Activated T-helper 17 cell treated with anti-CD3 and anti-CD28 coated beads, Interleukin-2, amount 50 U/mL, for 72 hours (primary cell): ENCODE data around the gene PPFIBP1. TPM values are rescaled to one million over a fixed set of nuclear protein-coding genes. Genes with fewer than 3 reads are reported as not detected.
"Not testable (repeated sequence)": the region's sequence is repeated elsewhere in the genome, so short reads cannot be mapped to it uniquely, and the experiment has no call there.

ENCODE experiments used
- ATAC-seq: fragments of 150-1000 bp; cut with Tn5 transposase; replicated peaks from 2 replicates; pipeline ENCODE4 v1.10.0; 2021; ENCODE audit warnings: mild to moderate bottlenecking, moderate library complexity
- H3K27ac Mint-ChIP-seq: one replicate; pipeline ENCODE4 v1.8.0; 2022; ENCODE audit warnings: mixed read lengths
- H3K27me3 Mint-ChIP-seq: one replicate; pipeline ENCODE4 v1.8.0; 2022; ENCODE audit warnings: mixed read lengths
- H3K36me3 Mint-ChIP-seq: one replicate; pipeline ENCODE4 v1.8.0; 2022; ENCODE audit warnings: low read depth, mild to moderate bottlenecking, mixed read lengths
- H3K4me1 Mint-ChIP-seq: one replicate; pipeline ENCODE4 v1.8.0; 2022; ENCODE audit warnings: mixed read lengths
- H3K4me3 Mint-ChIP-seq: one replicate; pipeline ENCODE4 v1.8.0; 2022; ENCODE audit warnings: mild to moderate bottlenecking, mixed read lengths
- H3K9me3 Mint-ChIP-seq: one replicate; pipeline ENCODE4 v1.8.0; 2022; ENCODE audit warnings: mixed read lengths
- total RNA-seq, 2 donors: library from RNA; stranded (reverse); gene quantifications; one replicate each; pipeline ENCODE4 v1.2.3, GENCODE V29; 2022

The PPFIBP1 gene
- total RNA-seq, 2 donors from 2014 or later: 13.8 to 21.8 TPM

- no peak overlapping the region for H3K27ac Mint-ChIP-seq
- no peaks in the 10 kb centered on the region for H3K36me3 Mint-ChIP-seq
- no peaks in the 10 kb centered on the region for H3K27me3 Mint-ChIP-seq
- no peak for ATAC-seq
- H3K4me3 Mint-ChIP-seq: no peak overlapping the region
- H3K9me3 Mint-ChIP-seq: no peaks in the 10 kb centered on the region
- peaks cover 9% of the 10 kb centered on the region for H3K4me1 Mint-ChIP-seq
These were observed 53.7 kb downstream of the PPFIBP1 start for GRCh38 chr12:27577688-27578087.

GRCh38 chr12:27578689-27579372 is 54.8 kb downstream of the PPFIBP1 start:
- Mint-ChIP-seq H3K4me1 (peaks cover 9% of the 10 kb centered on the region), H3K27me3 (no peaks in the 10 kb centered on the region), H3K9me3 (no peaks in the 10 kb centered on the region), H3K4me3 (no peak overlapping the region), H3K36me3 (no peaks in the 10 kb centered on the region), H3K27ac (no peak overlapping the region)
- ATAC-seq: no peak

- H3K9me3 Mint-ChIP-seq: no peaks in the 10 kb centered on the region
- H3K27me3 Mint-ChIP-seq: no peaks in the 10 kb centered on the region
- no peaks in the 10 kb centered on the region for H3K36me3 Mint-ChIP-seq
- peaks cover 6% of the 10 kb centered on the region for H3K4me1 Mint-ChIP-seq
- H3K27ac Mint-ChIP-seq: no peak overlapping the region
- ATAC-seq: no peak
- no peak overlapping the region for H3K4me3 Mint-ChIP-seq
These were observed 56.7 kb downstream of the PPFIBP1 start for GRCh38 chr12:27580561-27581330.

GRCh38 chr12:27581331-27581671 is 57.3 kb downstream of the PPFIBP1 start:
- H3K4me3 Mint-ChIP-seq, ATAC-seq, H3K9me3 Mint-ChIP-seq, H3K27me3 Mint-ChIP-seq, H3K36me3 Mint-ChIP-seq, H3K27ac Mint-ChIP-seq, H3K4me1 Mint-ChIP-seq: not testable (repeated sequence)

- H3K4me3 Mint-ChIP-seq, H3K27me3 Mint-ChIP-seq, H3K36me3 Mint-ChIP-seq, ATAC-seq, H3K27ac Mint-ChIP-seq, H3K4me1 Mint-ChIP-seq, H3K9me3 Mint-ChIP-seq: not testable (repeated sequence)
These were observed 57.8 kb downstream of the PPFIBP1 start for GRCh38 chr12:27581833-27582232.

GRCh38 chr12:27582445-27582844 is 58.4 kb downstream of the PPFIBP1 start:
- not testable (repeated sequence) for H3K4me3 Mint-ChIP-seq, H3K27ac Mint-ChIP-seq, H3K27me3 Mint-ChIP-seq, H3K9me3 Mint-ChIP-seq, H3K36me3 Mint-ChIP-seq, H3K4me1 Mint-ChIP-seq, ATAC-seq

- Mint-ChIP-seq H3K36me3 (no peaks in the 10 kb centered on the region), H3K4me1 (peaks cover 9% of the 10 kb centered on the region), H3K27ac (no peak overlapping the region), H3K27me3 (no peaks in the 10 kb centered on the region), H3K4me3 (no peak overlapping the region), H3K9me3 (no peaks in the 10 kb centered on the region)
- ATAC-seq: no peak
These were observed 59.2 kb downstream of the PPFIBP1 start for GRCh38 chr12:27583057-27583797.

GRCh38 chr12:27583981-27584380 is 60.0 kb downstream of the PPFIBP1 start:
- Mint-ChIP-seq H3K27me3 (no peaks in the 10 kb centered on the region), H3K27ac (no peak overlapping the region), H3K4me1 (peaks cover 9% of the 10 kb centered on the region), H3K9me3 (no peaks in the 10 kb centered on the region), H3K36me3 (no peaks in the 10 kb centered on the region), H3K4me3 (no peak overlapping the region)
- ATAC-seq: no peak

GRCh38 chr12:27585739-27586265 is 61.8 kb downstream of the PPFIBP1 start:
- Mint-ChIP-seq H3K27ac (no peak overlapping the region), H3K9me3 (no peaks in the 10 kb centered on the region), H3K4me1 (peaks cover 9% of the 10 kb centered on the region)

GRCh38 chr12:27588075-27588730 is 64.2 kb downstream of the PPFIBP1 start:
- H3K9me3 Mint-ChIP-seq, H3K36me3 Mint-ChIP-seq, H3K4me1 Mint-ChIP-seq, H3K27me3 Mint-ChIP-seq, H3K27ac Mint-ChIP-seq: not testable (repeated sequence)
- H3K4me3 Mint-ChIP-seq: peak overlapping the region; percentile 27
- peak; percentile 39 for ATAC-seq

More at GRCh38 chr12:27585739-27586265, 61.8 kb downstream of the PPFIBP1 start:
- Mint-ChIP-seq H3K27me3 (no peaks in the 10 kb centered on the region), H3K36me3 (no peaks in the 10 kb centered on the region), H3K4me3 (no peak overlapping the region)
- ATAC-seq: no peak

GRCh38 chr12:27588776-27589175 is 64.8 kb downstream of the PPFIBP1 start:
- no peaks in the 10 kb centered on the region for H3K27me3 Mint-ChIP-seq
- ATAC-seq: no peak
- no peaks in the 10 kb centered on the region for H3K36me3 Mint-ChIP-seq
- no peaks in the 10 kb centered on the region for H3K9me3 Mint-ChIP-seq
- no peak overlapping the region for H3K27ac Mint-ChIP-seq
- H3K4me1 Mint-ChIP-seq: peaks cover 7% of the 10 kb centered on the region
- no peak overlapping the region for H3K4me3 Mint-ChIP-seq

GRCh38 chr12:27589419-27589818 is 65.4 kb downstream of the PPFIBP1 start:
- H3K4me3 Mint-ChIP-seq: no peak overlapping the region

GRCh38 chr12:27591698-27592097 is 67.7 kb downstream of the PPFIBP1 start:
- not testable (repeated sequence) for H3K36me3 Mint-ChIP-seq, H3K27me3 Mint-ChIP-seq, ATAC-seq, H3K9me3 Mint-ChIP-seq, H3K4me1 Mint-ChIP-seq, H3K4me3 Mint-ChIP-seq, H3K27ac Mint-ChIP-seq

More at GRCh38 chr12:27589419-27589818, 65.4 kb downstream of the PPFIBP1 start:
- H3K4me1 Mint-ChIP-seq: peaks cover 7% of the 10 kb centered on the region
- ATAC-seq: no peak
- no peaks in the 10 kb centered on the region for H3K27me3 Mint-ChIP-seq
- no peak overlapping the region for H3K27ac Mint-ChIP-seq
- H3K9me3 Mint-ChIP-seq: no peaks in the 10 kb centered on the region
- no peaks in the 10 kb centered on the region for H3K36me3 Mint-ChIP-seq

GRCh38 chr12:27592548-27592947 is 68.5 kb downstream of the PPFIBP1 start:
- Mint-ChIP-seq H3K36me3 (no peaks in the 10 kb centered on the region), H3K9me3 (no peaks in the 10 kb centered on the region), H3K4me1 (peaks cover 7% of the 10 kb centered on the region), H3K4me3 (no peak overlapping the region), H3K27me3 (no peaks in the 10 kb centered on the region), H3K27ac (no peak overlapping the region)
- peak; percentile 44 for ATAC-seq
